HS-27A (cell line): ENCODE results near the gene KBTBD2.
"Not testable (repeated sequence)": the region's sequence is repeated elsewhere in the genome, so short reads cannot be mapped to it uniquely, and the experiment has no call there.

Experiments used
- DNase-seq: peaks from one replicate; pipeline ENCODE4 v3.0.0-alpha.2; 2012; ENCODE audit warnings: low read depth, missing footprints

The KBTBD2 gene

DNA sequence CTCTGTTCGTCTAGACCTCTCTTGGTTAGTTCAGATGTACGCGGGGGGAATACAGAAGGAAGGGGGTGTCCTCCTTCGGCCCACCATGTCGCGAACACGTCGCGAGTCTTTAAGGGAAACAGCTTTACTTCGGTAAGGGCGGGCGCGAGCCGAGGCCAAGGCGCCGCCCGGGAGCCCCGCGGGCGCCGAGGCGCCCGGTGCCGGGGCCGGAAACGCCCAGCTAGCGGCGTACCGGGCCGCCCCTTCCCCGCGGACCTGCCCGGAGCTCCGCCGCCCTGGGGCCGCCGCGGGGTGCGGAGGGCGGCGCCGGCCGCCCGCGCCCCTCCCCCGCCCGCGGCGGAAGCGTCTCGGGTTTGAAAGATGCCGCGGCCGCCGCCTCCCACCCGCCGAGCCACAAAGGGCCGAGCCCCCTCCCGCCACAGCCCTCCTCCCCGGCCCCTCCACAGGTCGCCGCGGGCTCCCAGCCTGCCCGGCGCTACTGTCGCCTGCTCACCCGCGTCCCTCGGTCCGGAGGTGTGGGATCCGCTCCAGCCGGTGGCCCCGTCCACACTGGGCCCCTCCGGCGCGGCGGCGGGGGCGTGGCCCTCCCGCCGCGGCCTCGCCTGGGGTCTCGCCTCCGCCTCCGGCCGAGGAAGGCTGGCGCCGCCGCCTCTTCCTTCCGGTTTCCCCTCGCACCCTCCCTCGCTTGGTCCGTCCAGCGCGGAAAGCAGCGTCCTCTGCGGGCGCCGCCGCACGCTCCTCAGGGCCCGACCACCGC lies at the start of gene KBTBD2:
KBTBD2 (minus strand) TSS at position 718 of the 757 bp plus-strand sequence. CDS start 12,156 bp downstream, outside the sequence.
- no peak for DNase-seq

DNA sequence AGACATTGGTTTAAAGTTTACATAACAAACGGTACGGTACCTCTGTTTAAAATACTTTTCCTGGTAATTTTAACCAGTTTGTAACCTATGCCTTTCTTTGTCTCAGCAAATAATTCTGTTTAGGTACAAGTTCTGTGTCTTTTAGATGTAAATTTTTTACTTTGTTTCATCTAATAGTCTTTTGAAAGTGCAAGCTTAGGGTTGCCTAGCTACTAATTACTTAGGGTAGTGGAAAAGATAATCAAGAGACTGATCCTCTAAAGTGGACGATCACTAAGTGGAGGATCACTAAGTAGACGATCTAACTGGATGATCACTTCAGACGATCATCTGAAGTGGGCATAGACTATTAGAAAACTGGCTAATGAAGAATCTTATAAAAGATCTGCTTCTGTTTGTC lies 49.6 kb upstream of the KBTBD2 start:
- no peak for DNase-seq

DNA sequence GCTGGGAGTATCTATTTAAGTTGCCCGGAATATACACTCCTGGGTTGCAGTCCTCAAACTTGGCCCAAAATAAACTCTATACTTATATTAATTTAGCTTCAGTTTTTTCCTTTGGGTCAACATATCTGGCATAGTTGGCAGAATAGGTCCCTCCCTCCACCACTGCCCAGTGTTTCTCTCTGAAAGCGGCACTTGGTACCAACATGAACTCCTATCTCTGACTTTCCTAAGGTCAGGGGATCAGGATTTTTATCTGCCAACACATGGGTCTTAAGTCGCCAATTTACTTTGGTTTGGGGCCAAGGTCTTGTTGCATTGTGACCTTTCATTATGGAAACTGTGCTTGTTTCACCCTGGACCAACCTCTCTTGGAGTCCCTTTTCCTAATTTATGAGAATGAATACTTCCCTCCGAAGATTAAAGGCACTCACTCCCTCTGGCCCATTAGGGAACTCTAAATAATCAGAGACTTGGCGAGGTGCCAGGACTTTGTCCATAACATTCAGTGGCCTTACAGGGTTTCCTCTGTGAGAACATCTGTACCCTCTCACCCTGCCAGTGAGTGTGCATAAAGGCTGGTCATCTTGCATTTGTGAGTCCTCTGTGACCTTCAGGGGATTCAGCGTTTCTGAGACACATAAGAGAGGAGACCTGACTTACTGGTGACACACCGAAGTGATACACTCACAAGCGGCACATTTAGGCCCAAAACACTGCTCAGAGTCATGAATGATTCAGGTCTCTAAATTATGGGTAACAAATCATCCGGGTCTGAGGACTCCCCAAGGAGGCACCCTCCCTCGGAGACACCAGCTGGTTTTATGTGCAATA lies 46.0 kb upstream of the KBTBD2 start:
- DNase-seq, result no peak

DNA sequence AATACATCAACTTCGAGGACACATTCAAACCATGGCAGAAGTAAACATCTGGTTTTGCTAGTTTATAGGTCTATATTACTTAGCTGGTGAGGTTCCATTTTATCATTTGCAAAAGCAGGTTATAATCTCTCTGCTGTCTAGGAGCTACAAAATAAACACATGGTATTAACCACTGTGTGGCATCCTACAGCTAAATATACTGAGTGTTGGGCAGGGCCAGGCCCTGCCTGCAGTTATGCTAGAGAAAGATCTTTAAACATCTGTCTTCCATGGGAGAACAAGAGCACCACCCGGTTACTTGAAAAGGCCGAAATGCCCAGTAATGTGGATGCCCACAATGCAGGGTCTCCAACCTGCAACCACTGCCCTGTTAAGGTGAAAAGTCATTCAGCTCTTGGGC lies 45.1 kb upstream of the KBTBD2 start:
- DNase-seq, result no peak

DNA sequence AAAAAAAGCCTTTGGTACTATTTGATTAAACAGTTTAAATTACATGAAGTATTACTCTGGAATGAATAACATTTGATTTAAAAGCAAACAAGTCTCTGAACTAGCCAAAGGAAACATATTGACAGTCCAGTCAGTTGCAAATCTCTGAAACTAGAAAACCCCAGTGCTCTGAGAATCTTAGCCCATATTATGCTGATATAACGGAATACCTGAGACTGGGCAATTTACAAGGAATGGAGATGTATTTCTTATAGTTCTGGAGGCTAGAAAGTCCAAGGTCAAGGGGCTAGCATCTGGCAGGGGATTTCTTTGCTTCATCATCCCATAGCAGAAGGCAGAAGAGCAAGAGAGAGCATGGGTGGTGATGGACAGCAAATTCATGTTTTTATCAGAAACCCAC lies 44.0 kb upstream of the KBTBD2 start:
- no peak for DNase-seq

DNA sequence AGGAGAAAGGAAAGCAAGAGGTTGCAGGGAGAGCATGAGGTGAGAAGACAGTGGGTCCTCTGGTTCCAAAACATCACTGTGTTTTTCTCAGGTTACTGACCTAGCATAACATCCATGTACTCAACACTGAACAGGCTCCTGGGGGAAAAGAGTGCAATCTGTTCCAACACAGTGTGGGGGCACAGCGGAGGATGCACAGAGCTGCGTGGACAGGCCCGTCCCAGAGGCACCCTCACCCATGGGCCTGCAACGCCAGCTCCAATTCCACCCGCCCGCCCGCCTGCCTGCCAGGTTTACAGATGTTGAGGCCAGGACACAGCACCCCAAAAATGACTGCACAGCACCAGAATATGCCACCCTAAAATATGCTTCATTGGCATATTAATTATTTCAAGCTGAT lies 38.8 kb upstream of the KBTBD2 start:
- no peak for DNase-seq

DNA sequence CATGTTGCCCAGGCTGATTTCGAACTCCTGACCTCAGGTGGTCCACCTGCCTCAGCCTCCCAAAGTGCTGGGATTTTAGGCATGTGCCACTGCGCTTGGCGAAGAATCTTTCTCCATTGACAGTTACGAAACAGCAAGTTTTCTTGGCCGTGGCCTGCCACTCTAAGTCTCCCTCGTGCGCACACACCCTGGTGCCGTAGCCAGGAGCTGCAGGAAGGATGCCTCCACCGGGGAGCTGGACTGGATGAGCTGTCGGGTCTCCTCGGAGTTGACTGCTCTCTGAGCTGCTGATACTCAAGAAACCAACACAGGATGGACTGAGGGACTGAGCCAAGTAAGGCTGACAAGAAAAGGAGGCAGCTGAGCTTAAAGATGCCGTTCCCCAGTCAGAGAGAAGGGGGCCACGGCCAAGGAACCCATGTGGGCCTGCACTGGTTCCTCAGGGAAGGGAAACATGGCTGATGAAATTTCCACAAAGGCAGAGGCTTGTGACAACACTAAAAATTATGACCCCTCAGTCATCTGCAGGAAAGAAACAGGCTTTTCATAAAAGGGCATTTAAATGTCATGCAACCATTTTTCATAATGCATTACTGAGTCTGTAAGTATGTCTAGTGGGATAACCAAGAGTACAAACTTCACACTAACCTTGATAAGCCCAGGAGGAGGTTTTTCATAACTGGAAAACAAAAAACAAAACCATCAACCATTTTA lies 38.0 kb upstream of the KBTBD2 start:
- DNase-seq, result no peak

DNA sequence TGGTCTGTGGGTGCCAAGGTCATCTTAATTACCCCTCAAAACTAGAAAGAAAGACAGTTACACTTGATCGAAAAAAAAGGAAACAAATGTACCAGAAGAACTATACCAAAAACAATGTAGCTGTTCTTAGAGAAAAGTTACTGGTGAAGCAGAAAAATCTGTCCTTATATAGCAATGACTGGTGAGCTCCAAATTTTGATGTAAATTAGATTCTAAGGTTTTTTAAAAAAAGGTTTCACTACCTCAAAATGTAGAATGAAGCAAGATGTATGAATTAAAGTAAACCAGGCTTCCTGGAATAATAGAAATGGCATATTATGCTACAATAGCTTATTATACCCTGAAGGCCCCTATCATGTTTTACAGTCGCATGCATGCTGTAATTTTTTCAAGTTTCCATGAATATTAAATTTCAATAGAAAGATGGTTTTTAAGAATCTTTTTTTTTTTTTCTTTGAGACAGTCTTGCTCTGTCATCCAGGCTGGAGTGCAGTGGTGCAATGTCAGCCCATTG lies 37.3 kb upstream of the KBTBD2 start:
- no peak for DNase-seq

DNA sequence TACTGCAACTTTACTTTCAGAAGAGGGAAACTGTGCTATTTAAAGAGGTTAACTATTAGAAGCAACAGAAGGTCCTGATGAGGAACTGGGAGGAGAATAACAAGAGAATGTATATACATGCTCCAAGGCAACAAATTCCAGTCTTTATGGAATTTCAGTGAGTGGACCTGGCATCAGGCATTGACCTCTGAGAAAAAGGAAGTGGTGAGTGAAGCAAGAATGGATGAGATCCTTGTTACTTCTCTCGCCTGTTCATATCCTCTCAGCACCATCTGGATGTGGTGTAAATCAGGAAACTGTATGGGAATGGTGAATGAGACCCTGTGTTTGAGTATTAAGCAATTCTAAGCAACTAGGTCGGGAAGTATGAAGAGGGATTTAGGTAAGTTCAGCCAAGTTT lies 30.3 kb upstream of the KBTBD2 start:
- no peak for DNase-seq

DNA sequence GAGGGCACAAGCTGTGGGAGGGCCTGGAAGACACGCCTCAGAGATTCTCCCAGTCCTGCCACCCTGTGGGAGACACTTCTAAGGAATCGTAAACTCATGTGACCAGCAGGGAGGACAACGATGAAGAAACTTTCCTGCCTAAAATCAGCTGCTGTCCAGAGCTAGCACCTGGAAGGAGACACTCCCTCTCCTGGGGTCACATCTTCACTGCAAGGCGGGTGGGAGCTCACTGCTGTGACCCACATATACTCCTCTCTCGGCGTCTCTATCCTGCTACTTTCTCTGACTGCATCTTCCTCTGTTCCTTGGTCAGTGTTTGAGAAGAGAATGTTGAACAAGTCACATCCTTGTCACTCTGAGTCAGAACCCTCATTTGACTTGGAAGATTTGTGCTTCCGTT lies 25.4 kb upstream of the KBTBD2 start:
- DNase-seq, result not testable (repeated sequence)

DNA sequence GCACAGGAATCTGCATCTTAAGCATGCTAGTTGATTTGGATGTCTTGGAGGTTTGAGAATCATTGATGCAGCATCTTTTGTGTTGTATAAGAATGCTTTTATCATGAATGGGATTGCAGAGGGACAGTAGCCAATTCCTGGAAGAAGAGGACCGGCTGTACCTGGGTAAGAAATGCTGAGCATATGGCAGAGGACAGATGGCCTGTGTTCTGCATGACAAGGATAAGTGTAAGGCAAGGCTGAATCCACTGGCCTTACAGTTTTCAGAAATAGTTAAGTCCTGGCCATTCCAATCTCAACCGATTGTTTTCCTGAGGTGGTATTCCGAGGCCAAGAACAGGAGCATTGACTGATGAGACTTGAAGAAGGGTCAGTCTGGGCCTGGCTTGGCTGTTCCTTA lies 24.4 kb upstream of the KBTBD2 start:
- no peak for DNase-seq

DNA sequence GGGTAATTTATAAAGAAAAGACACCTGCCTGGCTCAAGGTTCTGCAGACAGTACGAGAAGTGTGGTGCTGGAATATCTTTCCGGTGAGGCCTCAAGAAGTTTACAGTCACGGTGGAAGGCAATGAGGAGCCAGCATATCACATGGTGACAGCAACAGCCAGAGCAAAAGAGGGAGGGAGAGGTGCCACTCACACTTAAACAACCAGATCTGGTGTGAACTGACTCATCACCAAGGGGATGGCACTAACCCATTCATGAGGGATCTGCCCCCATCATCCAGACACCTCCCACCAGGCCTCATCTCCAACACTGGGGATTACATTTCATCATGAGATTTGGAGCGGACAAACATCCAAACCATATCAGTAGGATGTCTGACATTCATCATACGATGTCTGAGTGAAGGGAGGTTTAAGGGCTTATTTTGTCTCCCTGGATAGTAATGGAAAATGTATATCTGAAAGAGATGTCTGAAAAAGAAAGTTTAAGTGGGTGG lies 23.5 kb upstream of the KBTBD2 start:
- no peak for DNase-seq

DNA sequence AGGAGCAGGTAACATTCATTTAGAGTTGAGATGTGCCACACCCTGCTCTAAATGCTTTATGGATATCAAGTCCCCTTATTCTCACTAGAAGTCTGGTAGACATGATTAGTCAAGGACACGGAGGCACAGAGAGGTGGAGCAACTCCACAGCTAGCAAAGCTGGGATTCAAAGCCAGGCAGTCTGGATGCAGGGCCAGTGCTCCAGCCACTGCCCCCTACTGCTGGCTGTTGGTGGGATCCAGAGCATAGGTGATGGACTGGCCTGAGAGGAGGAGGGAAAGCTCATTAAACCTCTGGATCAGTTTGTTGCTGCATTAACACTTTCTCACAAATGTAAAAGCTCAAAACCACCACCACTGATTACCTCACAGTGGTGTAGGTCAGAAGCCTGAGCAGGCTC lies 22.6 kb upstream of the KBTBD2 start:
- DNase-seq, result no peak

DNA sequence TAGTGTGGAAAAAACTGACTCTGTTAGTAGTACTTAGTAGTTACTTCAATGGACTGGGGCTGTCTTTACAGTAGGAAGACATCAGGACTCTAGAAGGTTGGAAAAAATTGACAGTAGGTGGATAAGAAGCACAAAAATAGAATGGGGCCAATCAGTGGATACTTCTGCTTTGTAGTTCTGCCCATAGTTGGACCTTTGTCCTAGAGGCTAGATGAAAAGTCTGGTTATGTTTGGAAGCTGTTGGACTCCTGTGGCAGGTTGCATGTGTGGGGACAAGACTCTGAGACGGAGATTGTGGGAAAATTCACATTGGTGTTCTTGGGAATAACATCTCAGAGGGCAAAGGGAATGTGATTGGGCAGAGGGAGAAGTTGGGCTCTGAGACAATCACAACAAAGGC lies 18.6 kb upstream of the KBTBD2 start:
- DNase-seq, result no peak

DNA sequence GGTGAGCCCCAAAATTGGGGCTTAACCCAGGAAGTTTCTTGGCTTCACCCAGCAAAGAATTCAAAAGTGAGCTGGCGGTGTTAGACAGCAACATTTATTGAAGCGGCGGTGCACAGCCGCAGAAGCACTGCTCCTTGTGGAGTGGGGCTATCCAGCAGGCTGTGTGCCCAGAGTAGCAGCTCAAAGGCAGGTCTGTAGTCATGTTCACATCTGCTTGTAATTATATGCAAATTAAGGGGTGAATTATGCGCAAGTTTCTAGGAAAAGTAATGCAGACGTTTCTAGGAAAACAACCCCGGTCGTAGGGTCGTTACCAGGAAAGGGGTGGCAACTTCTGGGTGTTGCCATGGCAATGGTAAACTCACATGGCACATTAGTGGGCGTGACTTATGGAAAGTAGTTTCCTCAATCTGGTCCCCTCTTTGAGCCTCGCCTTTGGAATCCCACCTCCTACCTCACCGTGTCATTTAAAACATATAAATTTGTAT lies 13.7 kb upstream of the KBTBD2 start:
- DNase-seq, result no peak

DNA sequence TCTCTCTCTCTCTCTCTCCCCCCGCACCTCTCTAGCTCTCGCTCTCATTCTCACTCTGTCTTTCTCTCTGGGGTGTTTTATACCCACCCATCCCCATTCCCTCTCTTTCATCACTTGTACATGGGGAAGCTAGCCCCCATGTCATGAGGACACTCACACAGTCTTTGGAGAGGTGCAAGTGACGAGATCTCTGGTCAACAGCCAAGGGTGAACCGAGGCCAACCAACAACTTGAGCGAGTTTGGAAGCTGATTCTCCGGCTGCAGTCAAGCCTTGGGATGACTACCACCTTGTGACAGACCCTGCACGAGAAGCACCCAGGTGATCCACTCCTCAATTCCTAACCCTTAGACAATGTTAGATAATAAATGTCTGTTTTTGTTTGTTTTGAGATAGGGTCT lies 10.1 kb upstream of the KBTBD2 start:
- no peak for DNase-seq

DNA sequence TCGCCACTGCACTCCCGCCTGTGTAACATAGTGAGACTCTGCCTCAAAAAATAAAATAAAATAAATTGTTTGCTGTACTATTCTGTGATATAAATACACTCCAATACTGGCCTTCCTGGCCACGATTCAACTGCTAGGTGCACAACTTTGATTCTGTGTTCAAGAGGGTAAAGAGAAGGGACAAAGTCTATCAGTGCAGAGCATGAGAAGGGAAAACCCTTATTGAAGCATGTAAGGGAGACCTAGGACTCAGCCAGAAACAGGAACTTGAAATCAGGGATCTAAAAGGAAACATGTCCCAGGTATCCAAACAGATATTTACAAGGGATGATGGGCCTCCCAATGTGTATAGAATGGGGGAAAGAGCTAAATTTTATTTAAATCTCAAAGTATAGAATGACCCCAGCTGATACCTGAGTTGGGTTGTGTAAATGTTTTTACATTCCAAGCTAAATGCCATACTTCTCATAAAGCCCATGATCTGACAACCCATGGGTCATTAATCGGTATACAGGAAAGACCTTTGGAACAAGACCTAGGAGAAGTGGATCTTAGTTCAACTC lies 9.0 kb upstream of the KBTBD2 start:
- DNase-seq, result no peak

DNA sequence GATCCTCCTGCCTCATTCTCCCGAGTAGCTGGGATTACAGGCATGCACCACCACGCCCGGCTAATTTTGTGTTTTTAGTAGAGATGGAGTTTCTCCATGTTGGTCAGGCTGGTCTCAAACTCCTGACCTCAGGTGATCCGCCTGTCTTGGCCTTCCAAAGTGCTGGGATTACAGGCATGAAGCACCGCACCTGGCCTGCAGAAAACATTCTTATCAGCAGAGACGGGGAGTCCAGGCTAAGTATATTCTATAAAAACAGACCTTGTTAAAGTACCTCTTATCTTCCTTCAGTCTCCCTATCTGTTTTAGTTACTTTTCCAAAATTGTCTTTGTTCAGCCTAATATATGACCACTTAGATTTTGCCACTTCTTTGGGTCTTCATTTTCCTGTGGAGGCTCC lies 5.8 kb upstream of the KBTBD2 start:
- not testable (repeated sequence) for DNase-seq

DNA sequence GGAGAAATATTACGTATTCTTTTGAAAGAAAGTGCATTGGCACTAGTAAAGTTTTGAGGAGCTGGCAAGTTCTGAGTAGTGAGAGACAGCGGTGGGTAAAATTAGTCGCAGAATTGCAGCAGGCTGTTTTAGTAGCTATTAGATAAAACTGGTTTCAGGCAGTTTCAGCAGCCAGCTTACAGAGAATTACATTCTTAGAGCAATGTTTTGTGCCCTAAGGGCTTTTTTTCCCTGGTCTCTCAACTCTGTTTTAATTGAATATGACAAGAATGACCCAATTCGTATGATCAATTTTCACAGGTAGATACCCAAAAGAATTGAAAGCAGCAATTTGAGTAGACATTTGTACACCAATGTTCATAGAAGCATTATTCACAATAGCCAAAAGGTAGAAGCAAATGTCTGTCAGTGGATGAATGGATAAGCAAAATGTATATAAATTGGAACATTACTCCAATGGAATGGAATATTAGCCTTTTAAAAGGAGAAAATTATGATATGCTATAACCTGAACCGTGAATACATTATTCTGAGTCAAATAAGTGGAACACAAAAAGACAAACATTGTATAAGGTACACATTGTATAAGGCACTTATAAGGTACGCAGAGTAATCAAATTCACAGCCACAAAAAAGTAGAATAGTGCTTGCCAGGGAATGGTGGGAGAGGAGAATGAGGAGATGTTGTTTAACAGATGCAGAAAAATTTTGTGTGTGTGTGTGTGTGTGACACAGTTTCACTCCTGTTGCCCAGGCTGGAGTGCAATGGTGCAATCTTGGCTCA lies 5.2 kb upstream of the KBTBD2 start:
- no peak for DNase-seq

DNA sequence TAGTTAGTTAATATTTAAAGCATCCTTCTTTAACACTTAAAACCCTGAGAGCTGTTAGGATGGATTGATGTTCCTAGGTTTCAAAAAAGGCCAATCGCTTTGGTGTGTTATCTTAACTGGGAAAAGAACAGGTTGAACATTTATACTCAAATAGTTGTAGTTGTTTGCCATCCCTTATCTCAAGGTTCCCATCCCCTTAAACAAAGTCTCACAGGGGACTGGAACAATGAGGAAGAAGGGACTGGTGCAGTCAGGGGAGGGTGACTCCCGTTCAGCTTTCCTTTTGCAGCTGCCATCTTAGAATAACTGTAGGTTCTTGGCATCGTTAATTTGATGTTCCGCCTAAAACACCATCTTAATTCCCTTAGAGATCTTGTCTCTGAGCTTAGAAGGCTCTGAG lies 2.6 kb upstream of the KBTBD2 start:
- DNase-seq, result no peak

DNA sequence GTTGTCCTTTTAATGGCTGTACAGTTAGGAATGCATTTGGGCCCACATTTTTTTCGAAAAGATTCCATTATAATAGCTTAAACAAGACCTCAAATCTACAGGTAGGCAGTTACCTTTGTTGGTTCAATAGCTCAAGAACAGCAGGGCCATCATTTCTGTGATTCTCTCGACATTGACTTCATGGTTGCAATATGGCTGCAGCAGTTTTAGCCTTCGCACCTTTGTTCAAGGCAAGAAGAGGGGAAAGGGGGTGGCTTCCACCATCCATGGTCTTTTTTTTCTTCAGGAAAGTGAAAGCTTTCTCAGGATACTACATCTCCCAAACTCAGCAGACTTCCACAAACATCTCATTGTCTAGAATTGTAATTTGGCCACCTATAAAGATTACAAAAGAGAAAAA lies 2.2 kb upstream of the KBTBD2 start:
- no peak for DNase-seq
